HepG2 (cell line): Measurements from ENCODE around the gene ANKS1A. TPM values are rescaled to one million over a fixed set of nuclear protein-coding genes. Genes with fewer than 3 reads are reported as not detected.

ENCODE experiments used
- ATAC-seq: fragments of 200-7000 bp; cut with Tn5 transposase; 3 replicates; pipeline ENCODE4 v1.9.1; 2020; ENCODE audit warnings: mild to moderate bottlenecking, moderate library complexity
- BruUV-seq: library from RNA; stranded (reverse); fragments of 400-500 nt; replicated peaks from 2 replicates; lab custom pipeline; 2021; lab: Mats Ljungman, UMichigan
- CTCF ChIA-PET: fragments of 300-600 bp; formaldehyde crosslinking; extraction: SDS; loops from one replicate; lab custom pipeline; 2021; ENCODE audit warnings: low total read pairs, inconsistent platforms, low intra/inter-chr PET ratio; lab: Yijun Ruan, JAX
- POLR2A ChIA-PET: fragments of 350-600 bp; sonication (Branson Sonifier 250); formaldehyde crosslinking; loops from one replicate; lab custom pipeline; 2020; ENCODE audit warnings: antibody characterized with exemption, inconsistent platforms; lab: Yijun Ruan, JAX
- DNase-seq: peaks from one replicate; pipeline ENCODE4 v3.0.0-alpha.2; 2015; ENCODE audit warnings: low spot score
- FAIRE-seq: peaks from 3 replicates; lab custom pipeline; 2011; peaks lifted over from hg19 to GRCh38; lab: Jason Lieb, UNC
- H2AFZ ChIP-seq: one replicate; pipeline ENCODE4 v1.6.1; 2011; ENCODE audit warnings: low read length, inconsistent platforms
- H3K27ac ChIP-seq: fragments of 300-600 bp; 3 replicates; pipeline ENCODE4 v1.8.0; 2011; ENCODE audit warnings: mixed run types, mild to moderate bottlenecking, mixed read lengths, low read length, inconsistent platforms; ENCODE audit not compliant: insufficient read depth; ENCODE audit errors: extremely low read length
- H3K27me3 ChIP-seq, 2 experiments: fragments of 200-600 bp in 1 of 2; 2 replicates in 1 of 2; 3 replicates in 1 of 2; pipeline versions ENCODE4 v1.6.0 to v1.8.0; 2011; ENCODE audit warnings: low read length in 2 of 2, mild to moderate bottlenecking in 2 of 2, moderate library complexity in 2 of 2, inconsistent platforms in 1 of 2; ENCODE audit not compliant: insufficient read depth in 2 of 2, control insufficient read depth in 1 of 2
- H3K36me3 ChIP-seq, 2 experiments: fragments of 200-600 bp in 1 of 2; replicated peaks in 1 of 2; 2 replicates in 1 of 2; 3 replicates in 1 of 2; pipeline versions ENCODE4 v1.5.1 to v1.8.0; 2011; ENCODE audit warnings: low read length in 2 of 2, inconsistent platforms in 1 of 2; ENCODE audit not compliant: insufficient read depth in 2 of 2, control insufficient read depth in 1 of 2
- H3K4me1 ChIP-seq: 2 replicates; pipeline ENCODE4 v1.5.1; 2012; ENCODE audit warnings: low read length, inconsistent platforms; ENCODE audit not compliant: insufficient read depth
- H3K4me2 ChIP-seq: 2 replicates; pipeline ENCODE4 v1.6.0; 2011; ENCODE audit warnings: low read depth, low read length, inconsistent platforms
- H3K4me3 ChIP-seq, 3 experiments: fragments of 200-600 bp in 1 of 3; sonication (generic), shearing (Covaris generic) in 1 of 3; replicated peaks in 1 of 3; 2 replicates each; pipeline ENCODE4 v1.5.1; 2011 to 2016; ENCODE audit warnings: low read length in 3 of 3, inconsistent platforms in 2 of 3, low read depth in 2 of 3, mild to moderate bottlenecking in 2 of 3, control low read depth in 1 of 3, mixed read lengths in 1 of 3; ENCODE audit not compliant: insufficient read depth in 1 of 3
- H3K79me2 ChIP-seq: one replicate; pipeline ENCODE4 v1.6.1; 2011; ENCODE audit warnings: low read length, inconsistent platforms; ENCODE audit not compliant: insufficient read depth
- H3K9ac ChIP-seq: 2 replicates; pipeline ENCODE4 v1.6.0; 2011; ENCODE audit warnings: mild to moderate bottlenecking, low read depth, low read length, inconsistent platforms; ENCODE audit not compliant: insufficient read depth
- H3K9me3 ChIP-seq: 2 replicates; pipeline ENCODE4 v1.5.1; 2012; ENCODE audit warnings: mild to moderate bottlenecking, low read length
- H4K20me1 ChIP-seq: 2 replicates; pipeline ENCODE4 v1.6.0; 2011; ENCODE audit warnings: inconsistent platforms, mild to moderate bottlenecking, low read length, moderate library complexity; ENCODE audit not compliant: insufficient read depth
- ATF7 ChIP-seq, 2 experiments: fragments of 450-650 bp in 1 of 2; sonication (generic) in 1 of 2; formaldehyde crosslinking in 1 of 2; IDR thresholded peaks; 2 replicates each; pipeline versions ENCODE4 v1.4.0 to v1.6.1; 2016 to 2020; ENCODE audit warnings: antibody characterized with exemption in 1 of 2, mild to moderate bottlenecking in 1 of 2, missing genetic modification reagents in 1 of 2
- CREM ChIP-seq, 2 experiments: sonication (generic) in 1 of 2; formaldehyde crosslinking in 1 of 2; IDR thresholded peaks; 2 replicates each; pipeline versions ENCODE4 v1.4.0 to v1.6.1; 2016 to 2020; ENCODE audit warnings: antibody characterized with exemption in 1 of 2, mild to moderate bottlenecking in 1 of 2, missing genetic modification reagents in 1 of 2
- FOXK2 ChIP-seq: fragments of 450-650 bp; IDR thresholded peaks from 2 replicates; pipeline ENCODE4 v1.6.1; 2016
- FOXP1 ChIP-seq, 2 experiments: fragments of 450-650 bp in 1 of 2; IDR thresholded peaks; 2 replicates each; pipeline ENCODE4 v1.6.1; 2017 to 2018; ENCODE audit warnings: antibody characterized with exemption in 1 of 2
- HDAC1 ChIP-seq: sonication (generic); formaldehyde crosslinking; IDR thresholded peaks from 2 replicates; pipeline ENCODE4 v1.5.1; 2020; ENCODE audit warnings: mild to moderate bottlenecking, missing genetic modification reagents
- HOXA7 ChIP-seq: sonication (generic); formaldehyde crosslinking; IDR thresholded peaks from 2 replicates; pipeline ENCODE4 v1.8.1; 2022; ENCODE audit warnings: mild to moderate bottlenecking, missing genetic modification reagents, moderate library complexity
- KMT2A ChIP-seq: sonication (generic); formaldehyde crosslinking; IDR thresholded peaks from 2 replicates; pipeline ENCODE4 v1.4.0; 2020; ENCODE audit warnings: missing genetic modification reagents
- MEF2D ChIP-seq: sonication (generic); formaldehyde crosslinking; IDR thresholded peaks from 2 replicates; pipeline ENCODE4 v1.5.1; 2020; ENCODE audit warnings: mild to moderate bottlenecking, missing genetic modification reagents
- NCOA1 ChIP-seq: sonication (generic); formaldehyde crosslinking; IDR thresholded peaks from 2 replicates; pipeline ENCODE4 v1.9.0; 2021; ENCODE audit warnings: missing genetic modification reagents
- NFATC3 ChIP-seq: sonication (generic); formaldehyde crosslinking; IDR thresholded peaks from 2 replicates; pipeline ENCODE4 v1.5.1; 2020; ENCODE audit warnings: mild to moderate bottlenecking, missing genetic modification reagents
- PLSCR1 ChIP-seq: sonication (generic); formaldehyde crosslinking; IDR thresholded peaks from 2 replicates; pipeline ENCODE4 v1.5.0; 2020; ENCODE audit warnings: missing genetic modification reagents, mild to moderate bottlenecking, borderline replicate concordance
- POLR2A ChIP-seq, 2 experiments: IDR thresholded peaks; 2 replicates each; pipeline ENCODE4 v1.6.1; 2011; ENCODE audit warnings: low read depth in 2 of 2, low read length in 2 of 2, mild to moderate bottlenecking in 1 of 2, moderate library complexity in 1 of 2; ENCODE audit not compliant: insufficient read depth in 1 of 2
- RBM22 ChIP-seq: fragments of 200-400 bp; formaldehyde crosslinking; optimal IDR thresholded peaks from 2 replicates; pipeline ENCODE3; 2017; ENCODE audit warnings: mild to moderate bottlenecking, low read length, moderate library complexity
- SCMH1 ChIP-seq: sonication (generic); formaldehyde crosslinking; IDR thresholded peaks from 2 replicates; pipeline ENCODE4 v1.9.0; 2021; ENCODE audit warnings: missing genetic modification reagents, mild to moderate bottlenecking, borderline replicate concordance
- SIN3B ChIP-seq: fragments of 150-350 bp; IDR thresholded peaks from 2 replicates; pipeline ENCODE4 v1.6.1; 2014; ENCODE audit warnings: low read length
- ZNF101 ChIP-seq: sonication (generic); formaldehyde crosslinking; IDR thresholded peaks from 2 replicates; pipeline ENCODE4 v1.4.0; 2020; ENCODE audit warnings: mild to moderate bottlenecking, low read depth, missing genetic modification reagents, borderline replicate concordance
- ZNF20 ChIP-seq: sonication (generic); formaldehyde crosslinking; IDR thresholded peaks from 2 replicates; pipeline ENCODE4 v1.4.0; 2020; ENCODE audit warnings: mild to moderate bottlenecking, moderate library complexity, missing genetic modification reagents
- ZNF552 ChIP-seq: sonication (generic); formaldehyde crosslinking; IDR thresholded peaks from 2 replicates; pipeline ENCODE4 v1.9.0; 2022; ENCODE audit warnings: missing genetic modification reagents, mild to moderate bottlenecking, borderline replicate concordance
- ZNF737 ChIP-seq: sonication (generic); formaldehyde crosslinking; IDR thresholded peaks from 2 replicates; pipeline ENCODE4 v1.5.0; 2020; ENCODE audit warnings: missing genetic modification reagents, mild to moderate bottlenecking, borderline replicate concordance
- WGBS: methylation state at CpG from one replicate; pipeline ENCODE4 v1.1.6; 2017; ENCODE audit warnings: low lambda C conversion rate; 5-methylcytosine and 5-hydroxymethylcytosine counted together
- in situ Hi-C: cut with HindIII; loops from 2 replicates; pipeline ENCODE4 v1.10.0; 2017; ENCODE audit warnings: low pct_unique_long_range_greater_than_20kb; ENCODE audit not compliant: extremely low pct_ligation_motif_present
- intact Hi-C: fragments of 100-400 bp; cut with micrococcal nuclease; formaldehyde crosslinking; loops from one replicate; pipeline ENCODE4 v1.10.0; 2022; ENCODE audit not compliant: unreplicated experiment
- polyA plus RNA-seq, 8 experiments: library from polyadenylated mRNA; depleted of rRNA in 3 of 8; stranded (reverse) in 7 of 8; unstranded in 1 of 8; fragments of >200 nt; fragmentation: Illumina TruSeq in 4 of 8; extraction: Trizol in 4 of 8; gene quantifications; 2 replicates each; pipeline versions ENCODE4 v1.2.1 to v1.2.3, GENCODE V29; 2011 to 2016; ENCODE audit warnings: low read depth in 4 of 8, missing spikeins in 1 of 8, mixed read lengths in 1 of 8; ENCODE audit not compliant: insufficient read depth in 1 of 8
- total RNA-seq, 5 experiments: library from RNA; depleted of rRNA; stranded (reverse); fragments of >200 nt; fragmentation: Illumina TruSeq; extraction: Trizol; gene quantifications; 2 replicates each; pipeline ENCODE4 v1.2.3, GENCODE V29; 2016; ENCODE audit warnings: low read depth in 1 of 5

The ANKS1A gene
- total and polyA plus RNA-seq, 2 of the 13 experiments (the other 11 are each of a cell fraction or from before 2014, with no cell fraction given) = 7.2 to 15.1 TPM

GRCh38 chr6:35124356-35124755, 235.3 kb downstream of the ANKS1A start:
- FAIRE-seq = no peak
- CTCF ChIA-PET = no interaction called here
- Histone ChIP-seq H3K27me3 (peaks cover 0 to 7% of the 10 kb centered on the region in 2 experiments; a peak in 1 of 5 replicates), H3K4me2 (no peak overlapping the region), H3K4me3 (no peak overlapping the region), H3K27ac (no peak overlapping the region), H3K9me3 (no peaks in the 10 kb centered on the region), H4K20me1 (no peaks in the 10 kb centered on the region), H2AFZ (no peak overlapping the region), H3K9ac (no peak overlapping the region), H3K36me3 (no peaks in the 10 kb centered on the region), H3K79me2 (no peaks in the 10 kb centered on the region), H3K4me1 (no peaks in the 10 kb centered on the region)
- no TSS peak for BruUV-seq
- WGBS = 63% methylated on average over 1 of the region's 1 CpG
- ATAC-seq = no peak
- TF ChIP-seq NCOA1 (CRISPR knock-in tag) = no peak
- POLR2A ChIA-PET = no interaction called here
- intact Hi-C loops = no loop called here
- DNase-seq = no peak
- in situ Hi-C loops = no loop called here

- peaks cover 0 to 13% of the 10 kb centered on the region in 2 experiments; a peak in 1 of 5 replicates for H3K27me3 ChIP-seq
- in situ Hi-C loops (no loop called here), intact Hi-C loops (no loop called here)
- no peak overlapping the region for H3K4me2 ChIP-seq
- CTCF ChIA-PET = no interaction called here
- POLR2A ChIA-PET = interaction anchor here (1.2 kb wide), 1 partner anchor 131 kb away, joined by 3 read pairs; no protein-coding TSS in a partner anchor
- no peaks in the 10 kb centered on the region for H3K36me3 ChIP-seq
- DNase-seq (no peak), FAIRE-seq (no peak), ATAC-seq (no peak)
- TF ChIP-seq SIN3B = no peak
- TF ChIP-seq PLSCR1 = no peak
- TF ChIP-seq FOXK2 = no peak
- no peak for TF ChIP-seq ZNF101 (CRISPR knock-in tag)
- no peak for TF ChIP-seq POLR2A (IDR thresholded peaks at IDR 0.05; ENCODE audit: insufficient read depth in 1 of 2, low read depth in 2 of 2, low read length in 2 of 2)
- no peak for TF ChIP-seq ATF7 (IDR thresholded peaks at IDR 0.05)
- no peak for TF ChIP-seq ATF7 (CRISPR knock-in tag; IDR thresholded peaks at IDR 0.05)
- no peak for TF ChIP-seq RBM22
- no peak for TF ChIP-seq FOXP1 (IDR thresholded peaks at IDR 0.05)
- TF ChIP-seq FOXP1 (CRISPR knock-in tag; IDR thresholded peaks at IDR 0.05) = no peak
- no peak for TF ChIP-seq SCMH1 (CRISPR knock-in tag)
- no peak for TF ChIP-seq ZNF737 (CRISPR knock-in tag)
- TF ChIP-seq NFATC3 (CRISPR knock-in tag) = no peak
- TF ChIP-seq ZNF20 (CRISPR knock-in tag) = no peak
- no peak for TF ChIP-seq CREM (IDR thresholded peaks at IDR 0.05)
- no peak for TF ChIP-seq CREM (CRISPR knock-in tag; IDR thresholded peaks at IDR 0.05)
- TF ChIP-seq MEF2D (CRISPR knock-in tag) = no peak
- no peak for TF ChIP-seq HOXA7 (CRISPR knock-in tag)
- no peak for TF ChIP-seq KMT2A (CRISPR knock-in tag)
- no peak for TF ChIP-seq ZNF552 (CRISPR knock-in tag)
- no peak for TF ChIP-seq HDAC1 (CRISPR knock-in tag)
- no peaks in the 10 kb centered on the region for H3K9me3 ChIP-seq
- H3K4me3 ChIP-seq = no peak overlapping the region
- 14% methylated on average over 4 of the region's 4 CpGs for WGBS
- no peak overlapping the region for H3K9ac ChIP-seq
- H3K4me1 ChIP-seq = no peaks in the 10 kb centered on the region
- no TSS peak for BruUV-seq
- H3K27ac ChIP-seq = no peak overlapping the region
- no peak overlapping the region for H2AFZ ChIP-seq
- H3K79me2 ChIP-seq = no peaks in the 10 kb centered on the region
- H4K20me1 ChIP-seq = no peaks in the 10 kb centered on the region
These were observed 239.0 kb downstream of the ANKS1A start for GRCh38 chr6:35128042-35128441.
